GM19043 (cell line): ENCODE measurements around the gene B4GALNT4.
"Not testable (repeated sequence)": the region's sequence is repeated elsewhere in the genome, so short reads cannot be mapped to it uniquely, and the experiment has no call there.

Experiments used
- ATAC-seq: cut with Tn5 transposase; IDR thresholded peaks from one replicate; pipeline ENCODE4 v1.9.1; 2021; ENCODE audit warnings: low read depth; ENCODE audit not compliant: unreplicated experiment

The B4GALNT4 gene

GRCh38 chr11:390175-390574 lies 20.9 kb downstream of the B4GALNT4 start:
- no peak for ATAC-seq

GRCh38 chr11:391117-392017 lies 22.1 kb downstream of the B4GALNT4 start:
- ATAC-seq: no peak

DNA sequence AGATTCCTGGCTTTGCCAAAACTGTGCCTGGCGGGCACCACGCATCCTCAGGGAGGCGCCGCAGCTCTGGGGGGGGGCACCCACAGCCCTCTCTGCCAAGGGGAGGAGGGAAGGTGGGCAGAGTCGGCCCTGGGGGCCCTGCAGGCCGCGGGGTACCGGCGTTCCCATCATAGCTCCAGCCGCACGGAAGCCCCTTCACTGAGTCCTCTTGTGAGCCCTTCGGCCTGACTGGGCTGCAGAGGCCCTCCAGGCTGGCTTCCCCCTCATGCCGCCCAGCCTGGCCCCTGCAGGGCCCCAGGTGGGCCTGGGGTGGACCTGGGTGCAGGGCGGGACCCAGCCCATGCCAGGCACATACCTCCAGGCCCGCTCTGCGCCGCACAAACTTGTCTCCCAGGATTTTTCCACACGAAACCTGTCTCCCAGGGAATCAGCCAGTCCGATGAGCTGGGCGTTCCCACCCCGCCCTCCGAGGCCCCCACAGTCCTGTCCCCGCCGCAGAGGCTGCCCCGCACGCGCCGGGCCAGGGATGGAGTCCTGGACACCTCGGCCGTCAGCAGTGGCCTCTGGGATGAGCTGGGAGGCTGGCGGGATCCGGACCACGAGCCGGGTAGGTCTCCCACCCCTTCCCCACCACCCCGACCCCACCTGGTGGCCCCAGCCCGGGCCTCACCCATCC lies 22.9 kb downstream of the B4GALNT4 start:
- ATAC-seq: no peak

GRCh38 chr11:393219-394033 lies 24.1 kb downstream of the B4GALNT4 start:
- ATAC-seq: no peak

- no peak for ATAC-seq
Observed at GRCh38 chr11:394034-394857, 24.9 kb downstream of the B4GALNT4 start, which contains the start of gene PKP3. PKP3 (plus strand) TSS chr11:394209; CDS start chr11:394293, 84 bp downstream.

- ATAC-seq: no peak
Observed at GRCh38 chr11:394858-395655, 25.8 kb downstream of the B4GALNT4 start.

- no peak for ATAC-seq
Observed at GRCh38 chr11:395866-396265, 26.6 kb downstream of the B4GALNT4 start.

DNA sequence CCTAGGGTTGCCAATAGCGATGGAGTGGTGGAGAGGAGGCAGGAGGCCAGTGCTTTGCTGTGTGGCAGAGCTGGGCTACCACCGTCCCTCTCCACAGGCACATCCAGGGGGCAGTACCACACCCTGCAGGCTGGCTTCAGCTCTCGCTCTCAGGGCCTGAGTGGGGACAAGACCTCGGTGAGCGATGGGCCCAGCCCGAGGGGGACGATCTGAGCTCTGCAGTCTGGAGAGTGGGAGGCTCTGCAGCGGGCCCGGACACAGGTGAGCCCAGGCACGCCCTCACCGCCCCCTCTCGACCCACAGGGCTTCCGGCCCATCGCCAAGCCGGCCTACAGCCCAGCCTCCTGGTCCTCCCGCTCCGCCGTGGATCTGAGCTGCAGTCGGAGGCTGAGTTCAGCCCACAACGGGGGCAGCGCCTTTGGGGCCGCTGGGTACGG lies 27.2 kb downstream of the B4GALNT4 start:
- peak; percentile 21 for ATAC-seq

GRCh38 chr11:396948-397548 lies 27.7 kb downstream of the B4GALNT4 start:
- peak; percentile 74 for ATAC-seq

DNA sequence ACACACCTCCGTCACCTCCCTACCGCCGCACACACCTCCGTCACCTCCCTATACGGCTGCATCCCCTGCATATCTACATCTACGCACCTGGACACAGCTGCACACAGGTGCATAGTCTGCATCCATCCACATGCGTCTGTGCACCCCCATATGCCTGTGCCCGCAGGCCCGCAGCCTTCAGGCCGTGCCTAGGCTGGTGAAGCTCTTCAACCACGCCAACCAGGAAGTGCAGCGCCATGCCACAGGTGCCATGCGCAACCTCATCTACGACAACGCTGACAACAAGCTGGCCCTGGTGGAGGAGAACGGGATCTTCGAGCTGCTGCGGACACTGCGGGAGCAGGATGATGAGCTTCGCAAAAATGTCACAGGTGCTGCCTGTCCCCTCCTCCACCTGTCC lies 29.5 kb downstream of the B4GALNT4 start:
- no peak for ATAC-seq

DNA sequence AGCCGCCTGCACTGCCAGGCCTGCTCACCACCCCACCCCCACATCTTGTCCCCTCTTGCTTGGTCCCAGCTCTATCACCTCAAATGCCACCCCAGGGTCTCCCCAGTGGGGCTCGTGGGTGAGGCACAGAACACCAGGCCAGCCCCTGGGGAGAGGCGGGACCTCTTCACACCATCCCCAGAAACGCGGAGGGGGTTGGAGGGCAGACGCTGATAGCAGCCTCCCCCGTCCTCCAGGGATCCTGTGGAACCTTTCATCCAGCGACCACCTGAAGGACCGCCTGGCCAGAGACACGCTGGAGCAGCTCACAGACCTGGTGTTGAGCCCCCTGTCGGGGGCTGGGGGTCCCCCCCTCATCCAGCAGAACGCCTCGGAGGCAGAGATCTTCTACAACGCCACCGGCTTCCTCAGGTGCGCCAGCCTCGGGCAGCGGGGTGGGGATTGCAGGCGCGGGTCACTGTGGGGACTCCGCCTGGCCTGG lies 30.5 kb downstream of the B4GALNT4 start:
- ATAC-seq: no peak

- ATAC-seq: no peak
Observed at GRCh38 chr11:400241-400689, 31.0 kb downstream of the B4GALNT4 start.

GRCh38 chr11:401196-401595 lies 31.9 kb downstream of the B4GALNT4 start:
- ATAC-seq: not testable (repeated sequence)

GRCh38 chr11:403021-403760 lies 33.9 kb downstream of the B4GALNT4 start:
- ATAC-seq: no peak

- no peak for ATAC-seq
Observed at GRCh38 chr11:403761-404431, 34.6 kb downstream of the B4GALNT4 start.

- no peak for ATAC-seq
Observed at GRCh38 chr11:404551-405264, 35.4 kb downstream of the B4GALNT4 start.
